OCI-LY1 (cell line): Measurements from ENCODE around the gene COPS7A.
A peak's percentile ranks its signal among the peaks of the same experiment; 100 is the strongest.

ENCODE experiments used
- H2AFZ ChIP-seq: fragments of 200-600 bp; sonication (generic), shearing (Covaris generic); 2 replicates; pipeline ENCODE4 v1.6.0; 2014; ENCODE audit warnings: antibody characterized with exemption, mild to moderate bottlenecking, low read length
- H3F3A ChIP-seq: fragments of 200-600 bp; sonication (generic), shearing (Covaris generic); 2 replicates; pipeline ENCODE4 v1.6.0; 2014; ENCODE audit warnings: mild to moderate bottlenecking, antibody characterized with exemption, low read length, moderate library complexity; ENCODE audit not compliant: insufficient read depth
- H3K27ac ChIP-seq: fragments of 200-600 bp; sonication (generic); 2 replicates; pipeline ENCODE4 v1.5.1; 2014; ENCODE audit warnings: low read length, mixed run types, mild to moderate bottlenecking, low read depth; ENCODE audit not compliant: poor library complexity, severe bottlenecking
- H3K27me3 ChIP-seq: fragments of 200-600 bp; sonication (generic); 2 replicates; pipeline ENCODE4 v1.6.0; 2014; ENCODE audit warnings: antibody characterized with exemption, mild to moderate bottlenecking, low read length, moderate library complexity; ENCODE audit not compliant: insufficient read depth
- H3K36me3 ChIP-seq: fragments of 200-600 bp; sonication (generic); 2 replicates; pipeline ENCODE4 v1.6.1; 2014; ENCODE audit warnings: mild to moderate bottlenecking, antibody characterized with exemption, low read length, moderate library complexity, mixed read lengths; ENCODE audit not compliant: insufficient read depth
- H3K4me1 ChIP-seq: fragments of 200-600 bp; sonication (generic); 2 replicates; pipeline ENCODE4 v1.5.1; 2014; ENCODE audit warnings: mild to moderate bottlenecking, low read length, moderate library complexity; ENCODE audit not compliant: insufficient read depth, severe bottlenecking
- H3K4me2 ChIP-seq: fragments of 200-600 bp; sonication (generic), shearing (Covaris generic); 2 replicates; pipeline ENCODE4 v1.6.1; 2014; ENCODE audit warnings: low read length
- H3K4me3 ChIP-seq: fragments of 200-600 bp; sonication (generic); 2 replicates; pipeline ENCODE4 v1.5.1; 2014; ENCODE audit warnings: low read length, low read depth, mild to moderate bottlenecking, mixed read lengths; ENCODE audit not compliant: poor library complexity, severe bottlenecking
- H3K79me2 ChIP-seq: fragments of 200-600 bp; shearing (Covaris generic); 2 replicates; pipeline ENCODE4 v1.6.1; 2016; ENCODE audit warnings: mixed run types, low read length, mixed read lengths; ENCODE audit not compliant: insufficient read depth
- H3K9ac ChIP-seq: fragments of 200-600 bp; sonication (generic), shearing (Covaris generic); 2 replicates; pipeline ENCODE4 v1.6.1; 2014; ENCODE audit warnings: mild to moderate bottlenecking, low read length, mixed read lengths
- H3K9me2 ChIP-seq: fragments of 200-600 bp; sonication (generic), shearing (Covaris generic); 2 replicates; pipeline ENCODE4 v1.6.1; 2014; ENCODE audit warnings: low read depth, mild to moderate bottlenecking, low read length, mixed read lengths
- H3K9me3 ChIP-seq: fragments of 200-600 bp; shearing (Covaris generic); 2 replicates; pipeline ENCODE4 v1.6.1; 2014; ENCODE audit warnings: low read length, mixed read lengths
- H4K20me1 ChIP-seq: fragments of 200-600 bp; sonication (generic), shearing (Covaris generic); 2 replicates; pipeline ENCODE4 v1.6.0; 2016; ENCODE audit warnings: mild to moderate bottlenecking, low read length; ENCODE audit not compliant: insufficient read depth
- EZH2 ChIP-seq: fragments of 200-600 bp; sonication (generic), shearing (Covaris generic); IDR thresholded peaks from 2 replicates; pipeline ENCODE4 v1.8.0; 2017; ENCODE audit warnings: borderline replicate concordance, mixed run types, mild to moderate bottlenecking, antibody characterized with exemption, low read length, moderate library complexity, mixed read lengths
- TF ChIP-seq, protein P1 (sequence below): fragments of 200-600 bp; sonication (generic), shearing (Covaris generic); IDR thresholded peaks from 2 replicates; pipeline ENCODE4 v1.5.1; 2017; ENCODE audit warnings: mild to moderate bottlenecking, antibody characterized with exemption, low read length, moderate library complexity, mixed read lengths

COPS7A gene

DNA sequence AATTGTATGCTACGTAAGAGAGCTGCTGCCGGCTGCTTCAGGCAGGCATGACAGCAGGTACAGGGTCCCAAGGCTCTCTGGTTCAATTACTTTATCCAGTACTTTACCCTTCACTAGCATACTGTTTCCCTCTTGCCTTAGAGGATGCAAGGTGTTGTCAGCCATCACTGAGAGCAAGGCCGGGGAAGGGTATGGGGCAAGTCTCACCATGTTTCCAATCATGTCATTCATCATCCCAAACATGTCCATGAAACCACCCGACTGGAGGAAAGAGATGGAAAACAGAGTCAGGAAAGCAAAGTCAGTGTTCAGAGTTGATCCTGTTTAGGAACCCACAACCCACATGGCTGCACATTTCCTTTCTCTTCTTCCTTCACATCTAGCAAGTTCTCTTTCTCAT, 26.7 kb downstream of the COPS7A start:
- Histone ChIP-seq H3K9me3 (no peaks in the 10 kb centered on the region), H4K20me1 (no peaks in the 10 kb centered on the region), H3K79me2 (no peaks in the 10 kb centered on the region), H3K9me2 (no peaks in the 10 kb centered on the region), H3K27ac (no peak overlapping the region), H3F3A (no peaks in the 10 kb centered on the region), H2AFZ (no peak overlapping the region), H3K4me1 (peaks cover 17% of the 10 kb centered on the region), H3K9ac (no peak overlapping the region), H3K4me3 (no peak overlapping the region), H3K27me3 (no peaks in the 10 kb centered on the region), H3K36me3 (peaks cover 51% of the 10 kb centered on the region), H3K4me2 (no peak overlapping the region)
- no peak for TF ChIP-seq EZH2
- TF ChIP-seq, protein P1, sequence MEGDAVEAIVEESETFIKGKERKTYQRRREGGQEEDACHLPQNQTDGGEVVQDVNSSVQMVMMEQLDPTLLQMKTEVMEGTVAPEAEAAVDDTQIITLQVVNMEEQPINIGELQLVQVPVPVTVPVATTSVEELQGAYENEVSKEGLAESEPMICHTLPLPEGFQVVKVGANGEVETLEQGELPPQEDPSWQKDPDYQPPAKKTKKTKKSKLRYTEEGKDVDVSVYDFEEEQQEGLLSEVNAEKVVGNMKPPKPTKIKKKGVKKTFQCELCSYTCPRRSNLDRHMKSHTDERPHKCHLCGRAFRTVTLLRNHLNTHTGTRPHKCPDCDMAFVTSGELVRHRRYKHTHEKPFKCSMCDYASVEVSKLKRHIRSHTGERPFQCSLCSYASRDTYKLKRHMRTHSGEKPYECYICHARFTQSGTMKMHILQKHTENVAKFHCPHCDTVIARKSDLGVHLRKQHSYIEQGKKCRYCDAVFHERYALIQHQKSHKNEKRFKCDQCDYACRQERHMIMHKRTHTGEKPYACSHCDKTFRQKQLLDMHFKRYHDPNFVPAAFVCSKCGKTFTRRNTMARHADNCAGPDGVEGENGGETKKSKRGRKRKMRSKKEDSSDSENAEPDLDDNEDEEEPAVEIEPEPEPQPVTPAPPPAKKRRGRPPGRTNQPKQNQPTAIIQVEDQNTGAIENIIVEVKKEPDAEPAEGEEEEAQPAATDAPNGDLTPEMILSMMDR = no peak

DNA sequence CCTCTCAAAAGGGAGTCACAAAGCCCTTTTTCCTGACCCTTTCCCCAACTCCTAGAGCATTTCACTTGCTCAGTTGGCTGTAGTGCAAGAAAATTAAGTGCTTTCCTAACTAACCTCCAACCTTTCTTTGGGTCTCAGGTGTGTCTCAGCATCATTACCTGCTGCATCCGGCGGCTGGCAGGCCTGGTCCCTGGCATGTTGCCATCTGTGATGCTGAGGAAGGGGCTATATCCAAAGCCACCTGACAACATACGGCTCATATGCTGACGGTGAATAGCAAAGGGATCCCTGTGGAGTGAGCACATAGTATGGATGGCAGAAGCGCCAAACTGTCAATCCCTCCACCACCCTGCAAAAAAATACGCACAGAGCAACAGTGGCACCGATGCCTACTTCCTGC, 27.9 kb downstream of the COPS7A start:
- Histone ChIP-seq H3K9ac (peak overlapping the region; percentile 90; the same call in 1 of the 2 replicates), H2AFZ (no peak overlapping the region), H3K4me1 (peaks cover 10% of the 10 kb centered on the region), H3K9me3 (no peaks in the 10 kb centered on the region), H3F3A (no peaks in the 10 kb centered on the region), H3K79me2 (no peaks in the 10 kb centered on the region), H4K20me1 (no peaks in the 10 kb centered on the region), H3K4me2 (peak overlapping the region; percentile 84), H3K27me3 (no peaks in the 10 kb centered on the region), H3K27ac (no peak overlapping the region), H3K4me3 (peak overlapping the region; percentile 88), H3K9me2 (no peaks in the 10 kb centered on the region), H3K36me3 (peaks cover 41% of the 10 kb centered on the region)
- TF ChIP-seq, protein P1 = no peak

GRCh38 chr12:6752167-6752920, 28.5 kb downstream of the COPS7A start:
- Histone ChIP-seq H2AFZ (no peak overlapping the region), H3K36me3 (peaks cover 36% of the 10 kb centered on the region), H4K20me1 (no peaks in the 10 kb centered on the region), H3K4me1 (peaks cover 10% of the 10 kb centered on the region), H3K9ac (peak overlapping the region; percentile 90), H3K79me2 (no peaks in the 10 kb centered on the region), H3K27ac (no peak overlapping the region), H3K27me3 (no peaks in the 10 kb centered on the region), H3K9me3 (no peaks in the 10 kb centered on the region), H3F3A (no peaks in the 10 kb centered on the region), H3K4me2 (peak overlapping the region; percentile 84), H3K9me2 (no peaks in the 10 kb centered on the region), H3K4me3 (peak overlapping the region; percentile 88)
- TF ChIP-seq EZH2 = no peak
- TF ChIP-seq, protein P1 = no peak
